GM12878 (cell line): Measurements from ENCODE around the gene GPRC5C. TPM values are rescaled to one million over a fixed set of nuclear protein-coding genes. Genes with fewer than 3 reads are reported as not detected.

Experiments used
- CEBPB ChIP-seq, 2 experiments: fragments of 150-350 bp in 1 of 2; IDR thresholded peaks; 2 replicates each; pipeline ENCODE4 v1.6.1; 2012 to 2014; ENCODE audit warnings: low read depth in 2 of 2, low read length in 2 of 2, borderline replicate concordance in 1 of 2, inconsistent platforms in 1 of 2
- CHD2 ChIP-seq: IDR thresholded peaks from 2 replicates; pipeline ENCODE4 v1.6.1; 2011; ENCODE audit warnings: low read depth, low read length, improper control_type of control experiment, borderline replicate concordance
- IKZF1 ChIP-seq: fragments of 450-650 bp; conservative IDR thresholded peaks from 2 replicates; pipeline ENCODE4 v1.6.1; 2017; ENCODE audit warnings: antibody characterized with exemption, mild to moderate bottlenecking
- IRF4 ChIP-seq: IDR thresholded peaks from 2 replicates; pipeline ENCODE4 v1.6.1; 2011; ENCODE audit warnings: low read depth, low read length
- MTA2 ChIP-seq: fragments of 450-650 bp; IDR thresholded peaks from 2 replicates; pipeline ENCODE4 v1.6.1; 2016; ENCODE audit warnings: low read depth, mild to moderate bottlenecking, moderate library complexity
- NR2F1 ChIP-seq: fragments of 450-650 bp; conservative IDR thresholded peaks from 2 replicates; pipeline ENCODE4 v1.6.1; 2017; ENCODE audit warnings: mild to moderate bottlenecking
- SIN3A ChIP-seq: IDR thresholded peaks from 2 replicates; pipeline ENCODE4 v1.6.1; 2012; ENCODE audit warnings: low read depth, low read length, improper control_type of control experiment
- YBX1 ChIP-seq: fragments of 450-650 bp; IDR thresholded peaks from 2 replicates; pipeline ENCODE4 v1.6.1; 2016; ENCODE audit warnings: antibody characterized with exemption
- ZZZ3 ChIP-seq: IDR thresholded peaks from 2 replicates; pipeline ENCODE4 v1.6.1; 2011; ENCODE audit warnings: low read depth; ENCODE audit not compliant: control insufficient read depth, insufficient read length
- polyA plus RNA-seq, 11 experiments: library from polyadenylated mRNA; depleted of rRNA in 4 of 11; unstranded in 6 of 11; stranded (reverse) in 5 of 11; fragments of >200 nt; fragmentation: Nextera tagmentation in 4 of 11; fragmentation: Illumina TruSeq in 1 of 11; extraction: Ambion mirVana in 4 of 11; extraction: Trizol in 1 of 11; gene quantifications; 1 replicate in 1 of 11; 2 replicates in 10 of 11; pipeline versions ENCODE4 v1.2.1 to v1.2.3, GENCODE V29; 2011 to 2016; ENCODE audit warnings: inconsistent platforms in 2 of 11, missing spikeins in 2 of 11, low read depth in 1 of 11
- total RNA-seq, 4 experiments: library from RNA; depleted of rRNA in 3 of 4; stranded (reverse); fragments of >200 nt in 3 of 4; fragmentation: Illumina TruSeq in 1 of 4; extraction: Trizol in 1 of 4; gene quantifications; 2 replicates each; pipeline versions ENCODE4 v1.2.1 to v1.2.3, GENCODE V29; 2013 to 2021
- TF ChIP-seq, protein P1 (sequence below): fragments of 450-650 bp; formaldehyde crosslinking; IDR thresholded peaks from 2 replicates; pipeline ENCODE4 v1.4.0; 2020; ENCODE audit warnings: mild to moderate bottlenecking, moderate library complexity
- TF ChIP-seq, protein P2 (sequence below): fragments of 150-350 bp; IDR thresholded peaks from 2 replicates; pipeline ENCODE4 v1.6.1; 2014; ENCODE audit warnings: mild to moderate bottlenecking, low read depth, low read length
- TF ChIP-seq, protein P3 (sequence below): fragments of 450-650 bp; formaldehyde crosslinking; IDR thresholded peaks from 2 replicates; pipeline ENCODE4 v1.5.0; 2022; ENCODE audit warnings: mild to moderate bottlenecking, missing genetic modification characterization
- TF ChIP-seq, protein P4 (sequence below): IDR thresholded peaks from 2 replicates; pipeline ENCODE4 v1.6.1; 2011; ENCODE audit warnings: low read depth, low read length, improper control_type of control experiment, borderline replicate concordance

The GPRC5C gene
- total and polyA plus RNA-seq, 10 of the 15 experiments (the other 5 are each of a cell fraction or from before 2014, with no cell fraction given), result 0.04 to 1.3 (median 0.36) TPM; not detected in 2

DNA sequence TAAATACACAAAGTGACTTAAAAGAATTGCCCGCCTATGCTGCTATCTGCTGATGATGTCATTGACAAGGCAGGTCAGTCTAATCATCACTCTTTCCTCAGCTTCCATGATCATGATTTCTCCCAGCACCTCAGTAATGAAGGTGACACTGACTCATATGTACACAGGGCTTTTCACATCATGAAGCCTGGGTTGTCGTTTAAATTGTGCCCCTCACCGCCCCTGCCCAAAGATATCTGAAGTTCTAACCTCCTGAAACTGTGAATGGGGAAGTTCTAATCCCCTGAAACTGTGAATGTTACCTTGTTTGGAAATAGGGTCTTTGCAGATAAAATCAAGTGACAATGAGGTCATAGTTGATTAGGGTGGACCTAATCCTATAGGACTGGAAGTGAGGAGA lies 17.4 kb upstream of the GPRC5C start (continued):
- TF ChIP-seq, protein P1, sequence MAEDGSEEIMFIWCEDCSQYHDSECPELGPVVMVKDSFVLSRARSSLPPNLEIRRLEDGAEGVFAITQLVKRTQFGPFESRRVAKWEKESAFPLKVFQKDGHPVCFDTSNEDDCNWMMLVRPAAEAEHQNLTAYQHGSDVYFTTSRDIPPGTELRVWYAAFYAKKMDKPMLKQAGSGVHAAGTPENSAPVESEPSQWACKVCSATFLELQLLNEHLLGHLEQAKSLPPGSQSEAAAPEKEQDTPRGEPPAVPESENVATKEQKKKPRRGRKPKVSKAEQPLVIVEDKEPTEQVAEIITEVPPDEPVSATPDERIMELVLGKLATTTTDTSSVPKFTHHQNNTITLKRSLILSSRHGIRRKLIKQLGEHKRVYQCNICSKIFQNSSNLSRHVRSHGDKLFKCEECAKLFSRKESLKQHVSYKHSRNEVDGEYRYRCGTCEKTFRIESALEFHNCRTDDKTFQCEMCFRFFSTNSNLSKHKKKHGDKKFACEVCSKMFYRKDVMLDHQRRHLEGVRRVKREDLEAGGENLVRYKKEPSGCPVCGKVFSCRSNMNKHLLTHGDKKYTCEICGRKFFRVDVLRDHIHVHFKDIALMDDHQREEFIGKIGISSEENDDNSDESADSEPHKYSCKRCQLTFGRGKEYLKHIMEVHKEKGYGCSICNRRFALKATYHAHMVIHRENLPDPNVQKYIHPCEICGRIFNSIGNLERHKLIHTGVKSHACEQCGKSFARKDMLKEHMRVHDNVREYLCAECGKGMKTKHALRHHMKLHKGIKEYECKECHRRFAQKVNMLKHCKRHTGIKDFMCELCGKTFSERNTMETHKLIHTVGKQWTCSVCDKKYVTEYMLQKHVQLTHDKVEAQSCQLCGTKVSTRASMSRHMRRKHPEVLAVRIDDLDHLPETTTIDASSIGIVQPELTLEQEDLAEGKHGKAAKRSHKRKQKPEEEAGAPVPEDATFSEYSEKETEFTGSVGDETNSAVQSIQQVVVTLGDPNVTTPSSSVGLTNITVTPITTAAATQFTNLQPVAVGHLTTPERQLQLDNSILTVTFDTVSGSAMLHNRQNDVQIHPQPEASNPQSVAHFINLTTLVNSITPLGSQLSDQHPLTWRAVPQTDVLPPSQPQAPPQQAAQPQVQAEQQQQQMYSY (CRISPR knock-in tag), result no peak
- TF ChIP-seq, protein P2, sequence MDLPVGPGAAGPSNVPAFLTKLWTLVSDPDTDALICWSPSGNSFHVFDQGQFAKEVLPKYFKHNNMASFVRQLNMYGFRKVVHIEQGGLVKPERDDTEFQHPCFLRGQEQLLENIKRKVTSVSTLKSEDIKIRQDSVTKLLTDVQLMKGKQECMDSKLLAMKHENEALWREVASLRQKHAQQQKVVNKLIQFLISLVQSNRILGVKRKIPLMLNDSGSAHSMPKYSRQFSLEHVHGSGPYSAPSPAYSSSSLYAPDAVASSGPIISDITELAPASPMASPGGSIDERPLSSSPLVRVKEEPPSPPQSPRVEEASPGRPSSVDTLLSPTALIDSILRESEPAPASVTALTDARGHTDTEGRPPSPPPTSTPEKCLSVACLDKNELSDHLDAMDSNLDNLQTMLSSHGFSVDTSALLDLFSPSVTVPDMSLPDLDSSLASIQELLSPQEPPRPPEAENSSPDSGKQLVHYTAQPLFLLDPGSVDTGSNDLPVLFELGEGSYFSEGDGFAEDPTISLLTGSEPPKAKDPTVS, result no peak
- TF ChIP-seq IRF4 (no peak), CHD2 (no peak), IKZF1 (peak; percentile 74), MTA2 (peak; percentile 70; the same call in 1 of the 2 replicates), SIN3A (no peak), ZZZ3 (no peak), YBX1 (no peak), CEBPB (IDR thresholded peaks at IDR 0.05; ENCODE audit: borderline replicate concordance in 1 of 2, low read depth in 2 of 2, low read length in 2 of 2) (no peak), NR2F1 (no peak)
- TF ChIP-seq, protein P3, sequence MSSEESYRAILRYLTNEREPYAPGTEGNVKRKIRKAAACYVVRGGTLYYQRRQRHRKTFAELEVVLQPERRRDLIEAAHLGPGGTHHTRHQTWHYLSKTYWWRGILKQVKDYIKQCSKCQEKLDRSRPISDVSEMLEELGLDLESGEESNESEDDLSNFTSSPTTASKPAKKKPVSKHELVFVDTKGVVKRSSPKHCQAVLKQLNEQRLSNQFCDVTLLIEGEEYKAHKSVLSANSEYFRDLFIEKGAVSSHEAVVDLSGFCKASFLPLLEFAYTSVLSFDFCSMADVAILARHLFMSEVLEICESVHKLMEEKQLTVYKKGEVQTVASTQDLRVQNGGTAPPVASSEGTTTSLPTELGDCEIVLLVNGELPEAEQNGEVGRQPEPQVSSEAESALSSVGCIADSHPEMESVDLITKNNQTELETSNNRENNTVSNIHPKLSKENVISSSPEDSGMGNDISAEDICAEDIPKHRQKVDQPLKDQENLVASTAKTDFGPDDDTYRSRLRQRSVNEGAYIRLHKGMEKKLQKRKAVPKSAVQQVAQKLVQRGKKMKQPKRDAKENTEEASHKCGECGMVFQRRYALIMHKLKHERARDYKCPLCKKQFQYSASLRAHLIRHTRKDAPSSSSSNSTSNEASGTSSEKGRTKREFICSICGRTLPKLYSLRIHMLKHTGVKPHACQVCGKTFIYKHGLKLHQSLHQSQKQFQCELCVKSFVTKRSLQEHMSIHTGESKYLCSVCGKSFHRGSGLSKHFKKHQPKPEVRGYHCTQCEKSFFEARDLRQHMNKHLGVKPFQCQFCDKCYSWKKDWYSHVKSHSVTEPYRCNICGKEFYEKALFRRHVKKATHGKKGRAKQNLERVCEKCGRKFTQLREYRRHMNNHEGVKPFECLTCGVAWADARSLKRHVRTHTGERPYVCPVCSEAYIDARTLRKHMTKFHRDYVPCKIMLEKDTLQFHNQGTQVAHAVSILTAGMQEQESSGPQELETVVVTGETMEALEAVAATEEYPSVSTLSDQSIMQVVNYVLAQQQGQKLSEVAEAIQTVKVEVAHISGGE (CRISPR knock-in tag), result no peak
- TF ChIP-seq, protein P4, sequence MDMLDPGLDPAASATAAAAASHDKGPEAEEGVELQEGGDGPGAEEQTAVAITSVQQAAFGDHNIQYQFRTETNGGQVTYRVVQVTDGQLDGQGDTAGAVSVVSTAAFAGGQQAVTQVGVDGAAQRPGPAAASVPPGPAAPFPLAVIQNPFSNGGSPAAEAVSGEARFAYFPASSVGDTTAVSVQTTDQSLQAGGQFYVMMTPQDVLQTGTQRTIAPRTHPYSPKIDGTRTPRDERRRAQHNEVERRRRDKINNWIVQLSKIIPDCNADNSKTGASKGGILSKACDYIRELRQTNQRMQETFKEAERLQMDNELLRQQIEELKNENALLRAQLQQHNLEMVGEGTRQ, result no peak
